ENCODE results near the gene ERCC4. TPM values are rescaled to one million over a fixed set of nuclear protein-coding genes. Genes with fewer than 3 reads are reported as not detected.

Gene ERCC4
- total and polyA plus RNA-seq, 9 donors, result 2.8 to 21.4 (median 14.0) TPM

- Histone ChIP-seq H3K4me1 (ENCODE audit: insufficient read depth) (peaks cover 14% of the 10 kb centered on the region), H3K4me3 (no peak overlapping the region), H3K36me3 (no peaks in the 10 kb centered on the region), H3K27me3 (no peaks in the 10 kb centered on the region), H3K9me3 (no peaks in the 10 kb centered on the region), H3K27ac (no peak overlapping the region)
- intact Hi-C loops (cut with DNase I), result no loop called here
- DNase-seq, result no peak
- TF ChIP-seq EP300 (IDR thresholded peaks at IDR 0.05) (no peak), POLR2A (IDR thresholded peaks at IDR 0.05) (no peak), CTCF (IDR thresholded peaks at IDR 0.05) (no peak)
Measured at GRCh38 chr16:13911871-13912270, 8.1 kb upstream of the ERCC4 start.

- no peak overlapping the region for H3K4me3 ChIP-seq
- 75 to 90% (median 83%) methylated on average over 1 of the region's 1 CpG for WGBS, 3 donors
- no peaks in the 10 kb centered on the region for H3K9me3 ChIP-seq
- DNase-seq, result no peak
- no peak for TF ChIP-seq EP300 (IDR thresholded peaks at IDR 0.05)
- no peak for TF ChIP-seq CTCF (IDR thresholded peaks at IDR 0.05)
- no peak for TF ChIP-seq POLR2A (IDR thresholded peaks at IDR 0.05)
- H3K36me3 ChIP-seq, result no peaks in the 10 kb centered on the region
- H3K27me3 ChIP-seq, result no peaks in the 10 kb centered on the region
- H3K4me1 ChIP-seq (ENCODE audit: insufficient read depth), result peaks cover 14% of the 10 kb centered on the region
- intact Hi-C loops (cut with DNase I), result no loop called here
- no peak overlapping the region for H3K27ac ChIP-seq
Measured at GRCh38 chr16:13912891-13913290, 7.1 kb upstream of the ERCC4 start.

GRCh38 chr16:13913374-13914292, 6.3 kb upstream of the ERCC4 start:
- Histone ChIP-seq H3K36me3 (no peaks in the 10 kb centered on the region), H3K4me3 (no peak overlapping the region), H3K9me3 (no peaks in the 10 kb centered on the region), H3K4me1 (ENCODE audit: insufficient read depth) (peaks cover 14% of the 10 kb centered on the region), H3K27me3 (no peaks in the 10 kb centered on the region), H3K27ac (no peak overlapping the region)
- TF ChIP-seq EP300 (IDR thresholded peaks at IDR 0.05) (no peak), CTCF (IDR thresholded peaks at IDR 0.05) (no peak), POLR2A (IDR thresholded peaks at IDR 0.05) (no peak)
- 62 to 69% (median 63%) methylated on average over 7 of the region's 7 CpGs for WGBS, 3 donors
- intact Hi-C loops (cut with DNase I), result no loop called here
- DNase-seq, result no peak

DNA sequence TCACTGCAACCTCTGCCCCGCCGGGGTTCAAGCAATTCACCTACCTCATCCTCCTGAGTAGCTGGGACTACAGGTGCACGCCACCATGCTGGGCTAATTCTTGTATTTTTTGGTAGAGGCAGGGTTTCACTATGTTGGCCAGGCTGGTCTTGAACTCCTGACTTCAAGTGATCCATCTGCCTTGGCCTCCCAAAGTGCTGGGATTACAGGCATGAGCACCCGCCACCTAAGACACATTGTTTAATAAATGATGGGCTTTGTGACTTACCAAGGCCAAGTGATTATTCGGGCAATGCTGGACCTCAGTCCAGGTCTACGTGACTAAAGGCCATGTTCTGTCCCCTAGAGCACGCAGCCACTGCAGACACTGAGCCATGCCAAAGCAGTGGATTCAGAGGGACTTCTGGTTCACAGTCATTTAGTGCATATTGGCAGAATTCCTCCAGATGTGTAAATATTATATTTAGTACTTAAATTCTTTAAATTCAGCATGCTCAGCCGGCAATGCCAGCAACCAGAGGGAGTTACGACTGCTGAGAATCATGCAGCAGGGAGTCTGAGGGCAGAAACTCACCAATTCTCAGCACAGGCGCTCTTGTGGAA, 4.8 kb upstream of the ERCC4 start:
- no peak overlapping the region for H3K27ac ChIP-seq
- intact Hi-C loops (cut with DNase I), result loop anchor here in 1 of 4 donors (5.0 kb wide), 1 partner anchor 48 kb away; no protein-coding TSS in a partner anchor
- WGBS, 3 donors, result 78 to 87% (median 83%) methylated on average over 10 of the region's 10 CpGs

More for the DNA sequence above, 4.8 kb upstream of the ERCC4 start:
- Histone ChIP-seq H3K27me3 (no peaks in the 10 kb centered on the region), H3K4me3 (no peak overlapping the region), H3K36me3 (no peaks in the 10 kb centered on the region), H3K4me1 (ENCODE audit: insufficient read depth) (peaks cover 7% of the 10 kb centered on the region), H3K9me3 (no peaks in the 10 kb centered on the region)
- no peak for DNase-seq
- TF ChIP-seq EP300 (IDR thresholded peaks at IDR 0.05), result no peak
- no peak for TF ChIP-seq POLR2A (IDR thresholded peaks at IDR 0.05)
- no peak for TF ChIP-seq CTCF (IDR thresholded peaks at IDR 0.05)

All from ovary (tissue), 9 donors.